ENCODE data around the gene CHCHD6. TPM values are rescaled to one million over a fixed set of nuclear protein-coding genes. Genes with fewer than 3 reads are reported as not detected.

Gene CHCHD6
- total and polyA plus RNA-seq, 4 donors: 2.0 to 5.1 (median 3.9) TPM

GRCh38 chr3:126749931-126750755, 46.1 kb downstream of the CHCHD6 start:
- WGBS: 95% methylated on average over 8 of the region's 8 CpGs
- no peak for TF ChIP-seq RAD21 (IDR thresholded peaks at IDR 0.05)
- TF ChIP-seq TAF1 (conservative IDR thresholded peaks at IDR 0.05): no peak
- no peak for TF ChIP-seq FOXA2 (IDR thresholded peaks at IDR 0.05)
- TF ChIP-seq NR2F2 (IDR thresholded peaks at IDR 0.05): no peak
- no peak for TF ChIP-seq REST (IDR thresholded peaks at IDR 0.05)
- Histone ChIP-seq H3K27ac (ENCODE audit: low read depth in 1 of 2, low read length in 2 of 2) (no peak overlapping the region), H3K9me3 (ENCODE audit: control insufficient read depth in 4 of 4, low read length in 3 of 4) (no peaks in the 10 kb centered on the region), H3K36me3 (ENCODE audit: control insufficient read depth in 4 of 4, insufficient read depth in 3 of 4, low read depth in 1 of 4, low read length in 3 of 4) (no peaks in the 10 kb centered on the region), H3K4me1 (ENCODE audit: control insufficient read depth in 4 of 4, insufficient read depth in 4 of 4, low read length in 3 of 4) (no peaks in the 10 kb centered on the region), H3K27me3 (ENCODE audit: control insufficient read depth in 4 of 4, insufficient read depth in 4 of 4, low read length in 3 of 4) (no peaks in the 10 kb centered on the region), H3K9ac (ENCODE audit: low read depth in 1 of 2, low read length in 2 of 2) (no peak overlapping the region), H3K4me3 (ENCODE audit: low read depth in 1 of 3, low read length in 3 of 3) (no peak overlapping the region)
- no peak for DNase-seq (ENCODE audit: low spot score)

GRCh38 chr3:126750756-126751121, 46.7 kb downstream of the CHCHD6 start:
- no peak overlapping the region for H3K27ac ChIP-seq (ENCODE audit: low read depth in 1 of 2, low read length in 2 of 2)
- H3K9me3 ChIP-seq (ENCODE audit: control insufficient read depth in 4 of 4, low read length in 3 of 4): no peaks in the 10 kb centered on the region
- H3K36me3 ChIP-seq (ENCODE audit: control insufficient read depth in 4 of 4, insufficient read depth in 3 of 4, low read depth in 1 of 4, low read length in 3 of 4): no peaks in the 10 kb centered on the region
- no peak for TF ChIP-seq HNF4A (conservative IDR thresholded peaks at IDR 0.05)
- TF ChIP-seq FOXA1 (IDR thresholded peaks at IDR 0.05): no peak
- TF ChIP-seq EGR1 (IDR thresholded peaks at IDR 0.05; ENCODE audit: low read depth in 2 of 2): no peak
- no peaks in the 10 kb centered on the region for H3K27me3 ChIP-seq (ENCODE audit: control insufficient read depth in 4 of 4, insufficient read depth in 4 of 4, low read length in 3 of 4)
- no peak overlapping the region for H3K9ac ChIP-seq (ENCODE audit: low read depth in 1 of 2, low read length in 2 of 2)
- no peak overlapping the region for H3K4me3 ChIP-seq (ENCODE audit: low read depth in 1 of 3, low read length in 3 of 3)
- H3K4me1 ChIP-seq (ENCODE audit: control insufficient read depth in 4 of 4, insufficient read depth in 4 of 4, low read length in 3 of 4): no peaks in the 10 kb centered on the region
- WGBS: 78% methylated on average over 4 of the region's 4 CpGs
- no peak for DNase-seq (ENCODE audit: low spot score)

- TF ChIP-seq HNF4A (conservative IDR thresholded peaks at IDR 0.05): no peak
- no peak for TF ChIP-seq JUND (IDR thresholded peaks at IDR 0.05)
- TF ChIP-seq ATF3 (IDR thresholded peaks at IDR 0.05): no peak
- no peak for TF ChIP-seq FOXA2 (IDR thresholded peaks at IDR 0.05)
- TF ChIP-seq RXRA (IDR thresholded peaks at IDR 0.05): no peak
- no peak for TF ChIP-seq HNF4G (IDR thresholded peaks at IDR 0.05)
- TF ChIP-seq SP1 (IDR thresholded peaks at IDR 0.05): no peak
- no peak for TF ChIP-seq RAD21 (IDR thresholded peaks at IDR 0.05)
- TF ChIP-seq EGR1 (IDR thresholded peaks at IDR 0.05; ENCODE audit: low read depth in 2 of 2): no peak
- TF ChIP-seq CTCF (IDR thresholded peaks at IDR 0.05; ENCODE audit: low read depth, low read length, missing input control): no peak
- no peak for TF ChIP-seq TAF1 (conservative IDR thresholded peaks at IDR 0.05)
- TF ChIP-seq REST (IDR thresholded peaks at IDR 0.05): no peak
- Histone ChIP-seq H3K9ac (ENCODE audit: low read depth in 1 of 2, low read length in 2 of 2) (no peak overlapping the region), H3K9me3 (ENCODE audit: control insufficient read depth in 4 of 4, low read length in 3 of 4) (no peaks in the 10 kb centered on the region), H3K27ac (ENCODE audit: low read depth in 1 of 2, low read length in 2 of 2) (no peak overlapping the region), H3K36me3 (ENCODE audit: control insufficient read depth in 4 of 4, insufficient read depth in 3 of 4, low read depth in 1 of 4, low read length in 3 of 4) (no peaks in the 10 kb centered on the region), H3K27me3 (ENCODE audit: control insufficient read depth in 4 of 4, insufficient read depth in 4 of 4, low read length in 3 of 4) (no peaks in the 10 kb centered on the region), H3K4me3 (ENCODE audit: low read depth in 1 of 3, low read length in 3 of 3) (no peak overlapping the region), H3K4me1 (ENCODE audit: control insufficient read depth in 4 of 4, insufficient read depth in 4 of 4, low read length in 3 of 4) (no peaks in the 10 kb centered on the region)
- WGBS: 77% methylated on average over 7 of the region's 7 CpGs
- no peak for DNase-seq (ENCODE audit: low spot score)
These were observed 47.7 kb downstream of the CHCHD6 start for GRCh38 chr3:126751611-126752302.

All from liver (tissue), 9 donors.